Inflammatory macrophage treated with lipopolysaccharide for 4 hours (primary cell): ENCODE data around the gene CNTNAP5.

Experiments
- DNase-seq: peaks from one replicate; pipeline ENCODE4 v3.0.0-alpha.2; 2020

CNTNAP5 gene

DNA sequence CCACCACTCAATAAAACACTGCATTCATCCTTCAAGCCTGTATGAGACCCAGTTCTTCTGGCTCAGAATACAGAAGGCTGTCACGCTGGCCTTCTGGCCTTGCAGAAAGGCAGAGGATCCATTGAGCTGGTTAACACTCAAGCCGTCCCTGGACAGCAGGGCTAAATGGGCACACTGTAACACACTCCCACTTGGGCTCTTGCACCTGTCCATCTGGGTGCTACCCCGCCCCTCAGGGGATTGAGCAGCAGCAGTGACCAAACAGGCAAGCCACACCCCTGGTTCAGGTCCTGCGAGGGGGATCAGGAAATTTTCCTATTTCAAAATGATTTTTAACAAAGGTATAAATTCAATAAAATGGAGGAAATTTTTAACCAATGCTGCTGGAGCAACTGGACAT is 936.0 kb downstream of the CNTNAP5 start:
- no peak for DNase-seq
